ENCODE results near the gene ENPP3. TPM values are rescaled to one million over a fixed set of nuclear protein-coding genes. Genes with fewer than 3 reads are reported as not detected.
A peak's percentile ranks its signal among the peaks of the same experiment; 100 is the strongest.
"Not testable (repeated sequence)": the region's sequence is repeated elsewhere in the genome, so short reads cannot be mapped to it uniquely, and the experiment has no call there.

ENPP3 gene
- total RNA-seq, 2 experiments from 2014 or later: 0.93 to 1.4 TPM

DNA sequence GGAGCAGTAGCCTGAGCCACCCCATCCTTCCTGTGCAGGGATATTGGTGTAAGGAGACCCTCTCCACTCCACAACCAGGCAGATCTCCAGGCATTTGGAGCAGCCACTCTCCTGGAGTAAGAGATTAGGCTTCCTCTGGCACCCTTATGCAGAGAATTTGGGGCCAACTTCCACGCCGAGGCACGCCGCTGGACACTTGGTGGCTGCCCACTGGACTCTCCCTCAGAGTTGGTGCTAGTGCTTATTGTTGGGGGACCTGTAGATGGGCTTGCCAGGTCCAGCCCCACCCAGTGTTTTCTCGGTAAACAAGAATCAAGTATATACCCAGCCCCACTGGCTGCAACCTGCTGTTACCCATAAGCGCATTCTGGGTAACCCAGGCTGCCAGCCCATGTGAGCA is 78.5 kb downstream of the ENPP3 start:
- H3K9me3 Mint-ChIP-seq (ENCODE audit: low read depth); H3K4me3 Mint-ChIP-seq; H3K4me1 Mint-ChIP-seq; H3K36me3 Mint-ChIP-seq; DNase-seq; H3K27me3 Mint-ChIP-seq; H3K27ac Mint-ChIP-seq: not testable (repeated sequence)
- ATAC-seq: peak; percentile 16
- CTCF ChIA-PET: interaction anchor here (0.7 kb wide), 1 partner anchor 16 kb away, joined by 3 read pairs; no protein-coding TSS in a partner anchor

DNA sequence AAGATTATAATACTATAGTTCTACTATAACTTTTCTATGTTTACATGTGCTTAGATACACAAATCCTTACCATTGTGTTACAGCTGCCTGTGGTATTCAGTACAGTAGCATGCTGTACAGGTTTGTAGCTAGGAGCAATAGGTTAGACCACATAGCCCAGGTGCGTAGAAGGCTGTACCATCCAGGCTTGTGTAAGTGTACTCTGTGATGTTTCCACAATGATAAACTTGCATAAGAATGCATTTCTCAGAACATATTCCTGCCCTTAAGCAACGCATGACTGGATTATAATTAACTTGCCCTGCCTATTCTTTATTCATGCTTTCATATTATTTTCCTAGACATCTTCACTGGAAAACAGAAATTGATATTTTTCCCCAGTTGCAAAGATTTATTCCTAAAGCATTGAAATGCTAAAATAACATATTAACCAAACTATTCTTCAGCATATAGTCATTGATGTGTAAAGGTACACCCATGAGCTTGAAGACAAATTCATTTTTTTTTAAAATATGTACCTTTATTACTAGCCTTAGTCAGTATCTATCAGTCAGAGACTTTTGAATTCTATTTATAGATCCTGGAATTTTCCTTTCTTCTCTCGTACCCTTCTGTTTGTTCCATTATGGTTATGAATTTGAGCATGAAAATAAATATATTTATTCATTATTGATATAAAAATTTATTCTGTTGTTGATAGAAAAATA is 80.9 kb downstream of the ENPP3 start:
- no peak for ATAC-seq
- Mint-ChIP-seq H3K27me3 (no peaks in the 10 kb centered on the region), H3K4me1 (no peaks in the 10 kb centered on the region), H3K9me3 (ENCODE audit: low read depth) (no peaks in the 10 kb centered on the region), H3K4me3 (no peak overlapping the region), H3K27ac (no peak overlapping the region), H3K36me3 (no peaks in the 10 kb centered on the region)
- CTCF ChIA-PET: interaction anchor here (1.1 kb wide), 1 partner anchor 23 kb away, joined by 3 read pairs; no protein-coding TSS in a partner anchor
- no peak for DNase-seq

DNA sequence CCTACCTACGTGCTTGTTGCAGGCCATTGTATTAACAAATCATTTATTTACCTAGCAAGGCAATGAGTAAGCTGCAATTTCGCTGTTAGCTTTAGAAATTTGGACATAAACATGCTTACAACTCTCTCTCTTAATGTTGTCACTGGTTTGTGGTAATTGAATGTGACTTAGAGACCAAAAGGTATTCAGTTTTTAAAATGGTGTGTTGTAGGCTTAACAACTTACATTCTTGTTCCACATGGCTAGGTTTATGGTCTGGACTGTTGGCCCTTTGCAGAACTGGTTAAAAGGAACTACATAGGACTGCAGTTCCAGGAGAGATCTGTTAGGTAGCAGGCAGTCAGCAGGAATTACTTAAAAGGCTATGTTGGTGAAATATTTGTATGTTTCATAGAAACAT is 84.1 kb downstream of the ENPP3 start:
- Mint-ChIP-seq H3K9me3 (ENCODE audit: low read depth) (no peaks in the 10 kb centered on the region), H3K36me3 (peaks cover under 1% of the 10 kb centered on the region), H3K4me3 (no peak overlapping the region), H3K4me1 (peaks cover 7% of the 10 kb centered on the region), H3K27me3 (no peaks in the 10 kb centered on the region), H3K27ac (no peak overlapping the region)
- CTCF ChIA-PET: no interaction called here
- no peak for DNase-seq
- ATAC-seq: no peak

DNA sequence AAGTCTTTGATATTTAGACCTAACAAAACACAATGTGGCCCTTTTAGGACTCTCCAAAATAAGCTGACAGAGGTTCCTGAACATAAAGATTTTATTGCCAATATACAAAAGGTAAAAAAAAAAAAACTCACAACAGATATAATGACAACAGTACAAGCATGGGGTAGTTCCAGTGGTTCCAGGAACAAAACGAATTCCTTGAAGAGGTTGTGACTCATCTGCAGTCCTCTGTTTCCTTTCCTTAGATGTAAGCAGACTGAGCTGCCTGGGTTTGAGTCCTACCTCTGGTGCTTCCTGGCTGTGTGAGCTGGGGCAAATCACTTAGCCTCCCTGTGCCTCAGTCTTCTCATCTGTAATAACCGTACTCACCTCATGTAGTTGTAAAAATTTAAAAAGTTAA is 87.0 kb downstream of the ENPP3 start:
- no peak for DNase-seq
- H3K4me3 Mint-ChIP-seq: no peak overlapping the region
- CTCF ChIA-PET: interaction anchor here (1.9 kb wide), 1 partner anchor 12 kb away, joined by 6 read pairs; no protein-coding TSS in a partner anchor

DNA sequence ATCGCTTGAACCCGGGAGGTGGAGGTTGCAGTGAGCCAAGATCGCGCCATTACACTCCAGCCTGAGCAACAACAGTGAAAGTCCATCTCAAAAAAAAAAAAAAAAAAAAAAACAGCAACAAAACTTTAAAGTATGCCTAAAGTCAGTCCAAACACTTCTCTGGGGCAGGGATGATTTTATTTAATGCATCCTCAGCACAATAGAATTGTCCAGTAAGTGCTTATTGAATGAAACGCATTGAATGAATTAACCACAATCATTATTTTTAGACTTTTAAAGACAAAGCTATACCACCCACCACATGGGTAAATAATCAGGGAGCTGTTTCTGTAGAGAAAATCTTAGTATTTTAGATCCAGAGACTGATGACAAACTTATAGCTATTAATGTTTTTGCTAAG is 90.4 kb downstream of the ENPP3 start:
- peaks cover 9% of the 10 kb centered on the region for H3K4me1 Mint-ChIP-seq
- peaks cover 2% of the 10 kb centered on the region for H3K36me3 Mint-ChIP-seq
- no peak for DNase-seq
- ATAC-seq: no peak
- no peak overlapping the region for H3K27ac Mint-ChIP-seq
- CTCF ChIA-PET: no interaction called here
- H3K4me3 Mint-ChIP-seq: no peak overlapping the region
- H3K27me3 Mint-ChIP-seq: no peaks in the 10 kb centered on the region
- H3K9me3 Mint-ChIP-seq (ENCODE audit: low read depth): no peaks in the 10 kb centered on the region

More for the DNA sequence above, 87.0 kb downstream of the ENPP3 start:
- no peak overlapping the region for H3K27ac Mint-ChIP-seq
- H3K4me1 Mint-ChIP-seq: peaks cover 9% of the 10 kb centered on the region
- H3K27me3 Mint-ChIP-seq: no peaks in the 10 kb centered on the region
- ATAC-seq: no peak
- no peaks in the 10 kb centered on the region for H3K9me3 Mint-ChIP-seq (ENCODE audit: low read depth)
- peaks cover 2% of the 10 kb centered on the region for H3K36me3 Mint-ChIP-seq

DNA sequence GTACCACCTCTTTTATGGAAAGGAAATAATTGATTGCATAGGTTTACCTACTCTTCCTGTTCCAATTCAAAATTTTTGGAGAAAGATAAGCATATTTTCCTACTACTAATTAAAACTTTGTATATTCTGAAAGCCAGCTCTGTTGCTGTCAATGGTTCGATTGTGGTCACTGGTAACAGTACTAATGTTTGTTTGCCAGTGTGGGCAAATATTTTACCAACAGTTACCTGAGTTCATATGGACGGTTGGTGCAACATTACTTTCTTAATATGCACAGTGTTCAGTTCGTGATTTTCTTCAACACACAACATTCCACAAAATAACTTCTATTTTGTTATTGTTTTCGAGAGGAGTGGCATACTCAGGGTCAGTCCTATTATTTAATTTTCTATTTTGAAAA is 90.8 kb downstream of the ENPP3 start:
- peaks cover 2% of the 10 kb centered on the region for H3K36me3 Mint-ChIP-seq
- DNase-seq (no peak), ATAC-seq (no peak)
- no peak overlapping the region for H3K4me3 Mint-ChIP-seq
- no peaks in the 10 kb centered on the region for H3K9me3 Mint-ChIP-seq (ENCODE audit: low read depth)
- CTCF ChIA-PET: no interaction called here
- peaks cover 9% of the 10 kb centered on the region for H3K4me1 Mint-ChIP-seq
- H3K27ac Mint-ChIP-seq: no peak overlapping the region
- H3K27me3 Mint-ChIP-seq: no peaks in the 10 kb centered on the region

DNA sequence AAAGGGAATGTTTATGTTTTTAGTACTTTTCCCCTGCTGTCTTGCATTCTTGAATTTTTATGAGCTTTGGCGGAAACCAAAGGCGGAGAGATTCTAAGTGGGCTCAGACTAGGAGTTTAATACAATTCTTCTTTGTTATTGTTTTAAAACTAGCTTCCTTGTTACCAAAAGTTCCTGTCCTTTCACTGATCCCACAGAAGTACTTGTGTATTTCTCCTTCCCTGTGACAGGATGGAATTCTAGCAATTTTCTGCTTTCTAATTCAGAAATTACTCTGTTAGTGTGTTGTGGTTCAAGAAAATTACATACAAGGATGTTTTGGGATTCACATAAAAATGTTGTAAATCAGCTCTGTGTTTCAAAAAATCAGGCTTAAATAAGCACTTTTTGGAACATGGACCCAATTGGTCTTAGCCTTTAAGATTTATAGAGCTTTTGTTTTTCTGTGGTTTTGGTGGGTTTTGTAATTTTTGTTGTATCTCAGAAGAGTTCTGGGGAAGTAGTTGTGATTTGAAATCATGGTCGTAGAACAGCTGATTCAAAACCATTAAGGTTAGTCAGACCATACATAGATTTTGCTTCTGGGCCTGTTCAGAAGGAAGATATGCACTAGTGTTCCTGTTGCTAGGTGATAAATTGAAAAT is 91.3 kb downstream of the ENPP3 start:
- Mint-ChIP-seq H3K36me3 (peaks cover 2% of the 10 kb centered on the region), H3K4me3 (no peak overlapping the region), H3K4me1 (peaks cover 9% of the 10 kb centered on the region), H3K27me3 (no peaks in the 10 kb centered on the region), H3K9me3 (ENCODE audit: low read depth) (no peaks in the 10 kb centered on the region), H3K27ac (no peak overlapping the region)
- ATAC-seq: no peak
- CTCF ChIA-PET: no interaction called here
- DNase-seq: no peak

DNA sequence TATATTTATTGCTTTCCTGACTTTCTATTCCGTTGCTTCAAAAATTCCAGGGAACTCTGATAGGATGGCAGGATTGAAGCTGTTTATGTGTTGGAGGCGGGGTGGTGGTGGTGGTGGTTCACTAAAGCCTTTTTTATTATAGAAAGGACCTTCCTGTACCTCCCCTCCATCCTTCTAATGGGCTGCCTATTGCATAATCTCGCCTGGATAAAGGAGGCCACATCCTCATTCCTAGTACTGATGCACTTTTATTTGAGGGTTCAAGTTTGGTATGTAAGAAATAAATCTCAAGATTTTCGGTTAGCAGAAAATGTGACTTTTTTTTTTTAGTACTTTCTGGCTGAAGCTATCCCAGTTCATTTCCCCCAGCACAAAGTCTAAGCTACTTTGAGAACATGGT is 92.4 kb downstream of the ENPP3 start:
- Mint-ChIP-seq H3K27me3 (no peaks in the 10 kb centered on the region), H3K9me3 (ENCODE audit: low read depth) (no peaks in the 10 kb centered on the region), H3K27ac (no peak overlapping the region), H3K4me1 (peaks cover 3% of the 10 kb centered on the region), H3K4me3 (no peak overlapping the region), H3K36me3 (peaks cover 2% of the 10 kb centered on the region)
- DNase-seq: no peak
- ATAC-seq: no peak
- CTCF ChIA-PET: interaction anchor here (1.4 kb wide), 1 partner anchor 34 kb away, joined by 3 read pairs; no protein-coding TSS in a partner anchor

DNA sequence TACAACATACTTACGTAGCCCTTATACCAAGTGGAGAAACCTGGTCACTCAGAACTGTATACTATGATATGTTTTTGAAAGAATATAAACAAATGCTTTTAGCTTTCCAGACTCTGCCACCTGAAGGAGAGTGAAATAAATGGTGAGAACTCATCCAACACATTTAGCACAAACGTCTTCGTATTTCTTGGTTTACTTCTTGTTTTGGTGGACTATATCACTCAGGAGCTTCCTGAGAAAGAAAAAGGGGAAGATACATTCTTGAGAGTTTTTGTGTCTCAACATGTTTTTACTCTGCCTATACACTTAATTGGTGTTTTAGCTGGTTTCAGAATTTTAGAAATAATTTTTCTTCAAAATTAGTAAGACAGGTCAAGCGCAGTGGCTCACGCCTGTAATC is 93.2 kb downstream of the ENPP3 start:
- H3K36me3 Mint-ChIP-seq: peaks cover 2% of the 10 kb centered on the region
- H3K4me1 Mint-ChIP-seq: peaks cover 3% of the 10 kb centered on the region
- DNase-seq (no peak), ATAC-seq (no peak)
- no peak overlapping the region for H3K27ac Mint-ChIP-seq
- no peaks in the 10 kb centered on the region for H3K27me3 Mint-ChIP-seq
- no peak overlapping the region for H3K4me3 Mint-ChIP-seq
- no peaks in the 10 kb centered on the region for H3K9me3 Mint-ChIP-seq (ENCODE audit: low read depth)
- CTCF ChIA-PET: interaction anchor here (1.4 kb wide), 2 partner anchors 14 to 35 kb away, joined by 3 read pairs; no protein-coding TSS in a partner anchor

DNA sequence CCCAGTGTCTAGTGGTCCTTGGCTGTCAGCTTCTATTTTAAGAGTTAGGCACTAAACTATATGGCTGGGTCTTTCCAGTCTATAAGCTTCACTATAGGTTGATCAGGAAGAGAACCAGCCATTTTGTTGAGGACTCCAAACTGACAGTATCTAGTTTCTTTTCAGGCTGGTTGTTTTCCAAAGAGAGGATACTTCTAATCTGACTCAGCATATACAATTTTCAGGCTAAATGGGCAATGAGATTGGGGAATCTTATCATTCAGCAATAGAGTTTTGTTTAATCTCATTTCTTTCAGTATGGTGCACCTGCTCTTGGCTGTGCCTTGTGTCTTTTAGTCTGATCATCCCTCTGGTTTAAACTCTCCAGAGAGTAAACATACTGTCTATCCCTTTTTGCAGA is 94.1 kb downstream of the ENPP3 start:
- Mint-ChIP-seq H3K4me3 (no peak overlapping the region), H3K27me3 (no peaks in the 10 kb centered on the region), H3K27ac (no peak overlapping the region), H3K9me3 (ENCODE audit: low read depth) (no peaks in the 10 kb centered on the region), H3K36me3 (peaks cover under 1% of the 10 kb centered on the region), H3K4me1 (peaks cover 3% of the 10 kb centered on the region)
- ATAC-seq: no peak
- CTCF ChIA-PET: interaction anchor here (0.7 to 1.4 kb wide), 2 partner anchors 15 to 923 kb away, joined by 3 read pairs; no protein-coding TSS in a partner anchor
- no peak for DNase-seq

DNA sequence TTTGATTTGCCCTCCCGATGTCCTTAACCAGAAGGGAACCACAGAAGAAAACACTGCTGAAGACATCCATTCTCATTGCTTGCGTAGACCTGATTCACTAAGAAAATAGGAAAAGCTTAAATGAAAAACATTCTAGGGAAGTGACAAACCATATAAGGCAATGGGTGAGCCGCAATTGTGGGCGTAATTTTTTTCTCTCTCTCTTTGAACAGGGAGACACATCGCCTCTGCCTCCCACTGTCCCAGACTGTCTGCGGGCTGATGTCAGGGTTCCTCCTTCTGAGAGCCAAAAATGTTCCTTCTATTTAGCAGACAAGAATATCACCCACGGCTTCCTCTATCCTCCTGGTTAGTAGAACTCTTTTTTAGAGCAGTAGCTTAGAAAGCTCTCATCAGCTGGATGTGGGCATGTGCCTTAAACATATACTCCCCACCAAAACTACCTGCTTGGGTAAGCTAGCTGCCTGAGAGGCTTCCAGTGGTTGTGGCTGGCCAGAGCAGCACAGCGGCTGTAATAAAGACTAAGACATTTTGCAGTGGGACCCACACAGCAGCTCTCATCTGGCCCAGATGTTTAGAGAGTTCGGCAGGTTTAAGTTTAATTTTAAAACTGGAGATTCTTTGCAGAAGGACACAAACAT is 96.4 kb downstream of the ENPP3 start:
- Mint-ChIP-seq H3K27ac (no peak overlapping the region), H3K27me3 (no peaks in the 10 kb centered on the region), H3K4me3 (no peak overlapping the region), H3K9me3 (ENCODE audit: low read depth) (no peaks in the 10 kb centered on the region), H3K4me1 (peaks cover 2% of the 10 kb centered on the region), H3K36me3 (no peaks in the 10 kb centered on the region)
- no peak for ATAC-seq
- DNase-seq: no peak
- CTCF ChIA-PET: no interaction called here

DNA sequence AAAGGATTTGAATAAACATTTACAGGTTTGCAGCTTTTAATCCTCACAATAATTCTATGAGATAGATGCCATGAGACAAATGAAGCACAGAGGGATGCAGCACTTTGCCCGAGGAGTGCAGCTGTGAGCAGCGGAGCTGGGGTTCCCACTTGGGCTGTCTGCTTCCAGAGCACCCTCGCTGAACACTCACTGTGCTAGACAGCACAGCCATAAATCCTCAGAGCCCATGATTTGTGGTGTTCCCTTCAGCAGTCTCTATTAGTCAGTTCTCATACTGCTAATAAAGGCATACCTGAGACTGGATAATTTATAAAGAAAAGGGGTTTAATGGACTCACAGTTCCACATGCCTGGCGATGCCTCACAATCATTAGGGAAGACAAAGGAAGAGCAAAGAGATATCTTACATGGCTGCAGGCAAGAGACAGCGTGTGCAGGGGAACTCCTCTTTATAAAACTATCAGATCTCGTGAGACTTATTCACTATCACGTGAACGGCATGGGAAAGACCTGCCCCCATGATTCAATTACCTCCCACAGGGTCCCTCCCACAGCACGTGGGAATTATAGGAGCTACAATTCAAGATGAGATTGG is 99.0 kb downstream of the ENPP3 start:
- H3K36me3 Mint-ChIP-seq: no peaks in the 10 kb centered on the region
- CTCF ChIA-PET: interaction anchor here (1.1 to 1.8 kb wide), 2 partner anchors 9 to 13 kb away, joined by 3 to 6 read pairs; no protein-coding TSS in a partner anchor
- no peak overlapping the region for H3K27ac Mint-ChIP-seq
- H3K27me3 Mint-ChIP-seq: no peaks in the 10 kb centered on the region
- H3K4me1 Mint-ChIP-seq: no peaks in the 10 kb centered on the region
- no peak overlapping the region for H3K4me3 Mint-ChIP-seq
- ATAC-seq (no peak), DNase-seq (no peak)
- no peaks in the 10 kb centered on the region for H3K9me3 Mint-ChIP-seq (ENCODE audit: low read depth)

DNA sequence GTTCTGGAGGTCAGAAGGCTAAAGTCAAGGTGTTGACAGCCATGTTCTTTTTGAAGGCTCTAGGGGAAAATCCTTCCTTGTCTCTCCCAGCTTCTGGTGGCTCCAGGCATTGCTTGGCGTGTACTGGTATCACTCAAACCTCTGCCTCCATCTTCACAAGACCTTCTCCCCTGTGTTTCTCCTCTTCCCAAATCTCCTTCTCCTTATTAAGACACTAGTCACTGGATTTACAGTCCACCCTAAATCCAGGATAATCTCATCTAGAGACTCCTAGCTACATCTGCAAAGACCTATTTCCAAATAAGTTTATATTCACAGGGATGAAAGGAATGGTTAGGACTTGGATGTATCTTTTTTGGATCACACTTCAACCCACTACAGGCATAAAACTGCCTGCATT is 99.7 kb downstream of the ENPP3 start:
- Mint-ChIP-seq H3K4me3 (no peak overlapping the region), H3K27me3 (peaks cover 4% of the 10 kb centered on the region), H3K9me3 (ENCODE audit: low read depth) (no peaks in the 10 kb centered on the region), H3K4me1 (no peaks in the 10 kb centered on the region), H3K27ac (no peak overlapping the region), H3K36me3 (no peaks in the 10 kb centered on the region)
- ATAC-seq (no peak), DNase-seq (no peak)
- CTCF ChIA-PET: interaction anchor here (1.8 kb wide), 1 partner anchor 14 kb away, joined by 6 read pairs; no protein-coding TSS in a partner anchor
